GM21786 (cell line): ENCODE results near the gene SPATA45.

Experiments used
- ATAC-seq: cut with Tn5 transposase; IDR thresholded peaks from one replicate; pipeline ENCODE4 v1.9.1; 2021; ENCODE audit not compliant: unreplicated experiment

Gene SPATA45

DNA sequence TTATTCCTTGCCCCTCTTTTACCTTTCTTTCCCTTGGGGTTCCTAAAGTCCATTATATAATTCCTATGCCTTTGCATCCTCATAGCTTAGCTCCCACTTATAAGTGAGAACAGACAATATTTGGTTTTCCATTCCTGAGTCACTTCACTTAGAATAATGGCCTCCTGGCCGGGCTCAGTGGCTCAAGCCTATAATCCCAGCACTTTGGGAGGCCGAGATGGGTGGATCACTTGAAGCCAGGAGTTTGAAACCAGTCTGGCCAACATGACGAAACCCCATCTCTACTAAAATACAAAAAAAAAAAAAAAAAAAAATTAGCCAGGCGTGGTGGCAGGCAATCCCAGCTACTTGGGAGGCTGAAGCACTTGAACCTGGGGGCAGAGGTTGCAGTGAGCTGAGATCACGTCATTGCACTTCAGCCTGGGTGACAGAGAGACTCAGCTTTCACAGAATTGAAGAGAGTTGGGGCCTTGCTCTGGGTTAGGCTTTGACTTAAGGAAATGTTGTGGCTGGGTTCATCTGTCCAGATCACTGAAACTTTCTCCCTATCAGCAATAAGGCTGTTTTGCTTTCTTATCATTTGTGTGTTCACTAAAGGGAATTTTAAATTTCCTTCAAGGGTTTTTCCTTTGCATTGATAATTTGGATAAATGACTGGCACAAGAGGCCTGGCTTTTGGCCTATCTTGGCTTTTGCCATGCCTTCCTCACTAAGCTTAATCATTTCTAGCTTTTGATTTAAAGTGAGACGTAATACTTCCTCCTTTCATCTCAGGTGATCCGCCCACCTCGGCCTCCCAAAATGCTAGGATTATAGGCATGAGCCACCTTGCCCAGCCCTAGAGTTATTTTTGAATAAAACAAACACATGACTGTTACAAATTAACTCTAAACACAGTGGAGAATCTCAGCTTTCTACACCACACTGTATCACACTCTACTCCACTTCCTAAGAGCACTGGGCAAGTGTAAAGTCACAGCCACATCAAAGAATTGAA, 13.9 kb downstream of the SPATA45 start:
- ATAC-seq: peak; percentile 88

DNA sequence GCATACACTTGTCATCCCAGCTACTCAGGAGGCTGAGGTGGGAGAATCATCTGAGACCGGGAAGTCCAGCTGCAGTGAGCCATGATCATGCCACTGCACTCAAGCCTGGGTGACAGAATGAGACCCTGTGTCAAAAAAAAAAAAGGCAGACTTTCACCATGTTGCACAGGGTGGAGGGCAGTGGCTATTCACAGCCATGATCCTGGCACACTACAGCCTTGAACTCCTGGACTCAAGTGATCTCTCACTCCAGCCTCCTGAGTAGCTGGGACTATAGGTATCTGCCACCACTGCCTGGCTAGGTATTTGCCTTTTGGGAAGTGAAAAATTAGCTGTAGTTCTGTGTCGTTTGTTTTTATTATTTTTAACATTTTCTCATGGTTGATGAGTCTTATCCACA, 19.1 kb downstream of the SPATA45 start:
- ATAC-seq: no peak

DNA sequence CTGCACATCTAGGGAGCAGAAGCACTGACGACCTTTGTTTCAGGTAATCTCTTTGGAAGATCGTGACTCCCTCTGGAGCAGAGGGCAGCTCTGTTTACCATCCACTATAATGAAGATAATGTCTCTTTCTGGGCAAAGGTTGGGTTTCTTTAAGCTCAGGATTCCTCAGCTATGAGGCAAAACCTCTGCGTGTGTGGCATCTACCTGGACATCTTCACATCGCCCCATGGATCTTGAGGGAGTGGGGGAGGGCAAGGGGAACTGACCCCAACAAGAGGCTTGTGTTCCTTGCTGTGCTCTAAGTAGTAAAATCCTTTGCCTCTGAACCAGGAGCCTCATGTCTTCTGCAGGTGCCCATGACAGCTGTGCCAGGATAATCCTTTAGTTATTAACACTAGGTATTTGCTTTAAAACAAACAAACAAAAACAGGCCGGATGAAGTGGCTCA, 19.6 kb downstream of the SPATA45 start:
- ATAC-seq: no peak

DNA sequence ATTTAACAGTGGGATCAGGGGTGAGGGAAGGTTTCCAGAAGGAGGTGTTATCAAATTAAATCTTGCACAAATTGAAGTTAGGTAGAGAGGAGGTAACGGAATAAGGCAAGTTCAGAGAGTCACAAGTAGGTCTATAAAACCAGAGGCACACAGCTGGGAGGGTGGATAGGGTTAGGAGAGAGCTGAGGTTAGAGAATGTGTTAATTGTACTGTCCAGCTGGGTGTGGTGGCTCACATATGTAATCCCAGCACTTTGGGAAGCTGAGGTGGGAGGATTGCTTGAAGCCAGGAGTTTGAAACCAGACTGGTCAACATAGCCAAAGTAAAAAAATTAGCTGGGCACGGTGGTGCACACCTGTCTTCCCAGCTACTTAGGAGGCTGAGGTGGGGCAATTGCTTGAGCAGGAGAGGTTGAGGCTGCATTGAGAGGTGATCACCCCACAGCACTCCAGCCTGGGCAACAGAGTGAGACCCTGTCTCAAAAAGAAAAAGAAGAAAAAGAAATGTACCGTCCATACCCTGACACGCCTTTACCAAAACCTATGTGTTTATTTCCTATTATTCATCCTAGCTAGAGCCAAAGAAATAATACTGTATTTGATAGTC, 20.2 kb downstream of the SPATA45 start:
- ATAC-seq: no peak

DNA sequence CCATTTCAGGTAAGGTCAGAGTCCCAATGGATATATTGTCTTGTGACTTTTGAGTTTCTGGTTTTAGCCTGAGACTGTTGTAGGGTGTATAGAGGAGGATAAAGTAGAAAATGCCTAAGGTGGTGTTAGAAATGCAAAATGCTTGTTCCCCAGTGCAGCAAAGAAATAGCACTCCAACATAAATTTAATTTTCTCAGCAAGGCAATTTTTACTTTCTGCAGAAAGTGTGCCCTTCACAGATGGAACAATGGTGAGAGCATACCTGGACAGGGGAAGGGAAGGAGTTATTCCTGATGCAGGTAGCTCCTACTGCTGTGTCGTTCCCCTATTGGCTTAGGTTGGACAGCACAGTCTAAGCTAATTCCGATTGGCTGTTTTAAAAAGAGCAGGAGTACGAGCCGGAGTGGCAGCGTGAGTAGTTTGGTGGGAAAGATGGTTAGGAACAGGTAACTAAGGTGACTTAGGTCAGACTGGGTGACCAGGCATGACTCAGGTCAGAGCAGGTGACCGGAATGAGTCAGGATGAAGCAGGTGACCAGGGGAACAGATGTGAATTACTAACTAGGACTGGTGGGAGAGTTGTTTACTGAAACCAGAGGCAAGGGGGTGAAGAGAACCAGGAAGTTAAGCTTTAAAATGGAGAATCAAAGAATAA, 21.5 kb downstream of the SPATA45 start:
- no peak for ATAC-seq

DNA sequence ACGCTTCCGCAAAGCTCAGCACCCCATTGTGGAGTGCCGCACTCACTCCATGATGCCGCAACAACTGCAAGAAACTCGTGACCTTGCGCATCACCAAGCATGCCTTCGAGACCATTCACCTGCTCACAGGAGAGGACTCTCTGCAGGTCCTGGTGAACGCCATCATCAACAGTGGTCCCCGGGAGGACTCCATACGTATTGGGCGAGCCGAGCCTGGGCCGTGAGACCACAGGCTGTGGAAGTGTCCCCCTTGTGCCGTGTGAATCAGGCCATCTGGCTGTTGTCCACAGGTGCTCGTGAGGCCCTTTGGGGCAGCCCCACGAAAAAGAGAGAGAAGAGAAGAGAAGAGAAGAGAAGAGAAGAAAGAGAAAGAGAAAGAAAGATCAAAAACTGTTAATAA, 23.2 kb downstream of the SPATA45 start:
- ATAC-seq: no peak

DNA sequence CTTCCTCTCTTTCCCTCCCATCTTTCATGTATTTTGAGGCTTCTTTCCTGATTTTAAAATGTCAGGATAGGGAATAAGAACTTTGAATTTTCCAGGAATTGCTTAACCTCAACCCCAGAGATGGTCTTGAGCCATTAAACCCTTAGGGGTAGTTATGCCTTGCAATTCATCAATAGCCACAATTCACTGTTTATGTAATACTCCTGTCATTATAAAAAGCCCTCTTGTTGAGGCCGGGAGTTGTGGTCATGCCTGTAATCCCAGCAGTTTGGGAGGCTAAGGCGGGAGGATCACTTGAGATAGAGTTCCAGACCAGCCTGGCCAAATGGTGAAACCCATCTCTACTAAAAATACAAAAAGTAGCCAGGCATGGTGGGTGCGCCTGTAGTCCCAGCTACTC, 24.5 kb downstream of the SPATA45 start:
- ATAC-seq: no peak

DNA sequence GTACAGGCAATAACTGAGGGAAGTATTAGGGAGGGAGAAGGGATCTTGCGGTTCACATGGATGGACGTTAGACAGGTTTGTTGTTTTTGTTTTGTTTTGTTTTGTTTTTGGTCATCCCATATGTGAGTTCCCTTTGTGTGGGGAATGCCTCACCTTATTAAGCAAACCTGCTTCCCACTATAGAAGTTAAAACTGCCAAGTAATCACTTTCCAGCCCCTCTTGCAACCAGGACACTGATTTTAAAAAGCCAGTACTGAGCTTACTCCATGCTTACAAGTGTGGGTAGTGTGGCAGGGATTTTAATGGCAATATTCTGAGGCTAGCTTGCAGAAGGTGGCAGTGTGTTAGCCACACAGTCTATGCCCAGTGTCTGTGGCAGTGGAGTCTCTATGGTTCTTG, 26.5 kb downstream of the SPATA45 start:
- ATAC-seq: no peak

DNA sequence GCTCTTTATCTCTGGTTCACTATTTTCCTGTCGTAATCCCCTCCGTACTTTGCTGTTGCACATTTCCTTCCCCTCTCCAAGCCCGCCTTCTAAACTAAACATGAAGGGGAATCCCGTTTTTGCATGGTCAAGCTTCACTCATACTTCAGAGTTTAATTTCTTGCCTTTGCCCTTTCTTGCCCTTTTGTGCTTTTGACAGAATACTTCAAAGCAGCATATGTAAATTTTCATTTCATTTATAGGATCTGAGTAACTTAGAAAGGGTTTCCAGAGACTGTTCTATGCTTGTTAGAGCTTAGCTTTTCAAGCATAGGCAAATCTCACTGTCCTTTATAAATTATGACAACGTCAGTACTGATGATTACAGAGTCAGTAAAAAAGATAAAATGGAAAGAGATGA, 27.7 kb downstream of the SPATA45 start:
- ATAC-seq: peak; percentile 84

DNA sequence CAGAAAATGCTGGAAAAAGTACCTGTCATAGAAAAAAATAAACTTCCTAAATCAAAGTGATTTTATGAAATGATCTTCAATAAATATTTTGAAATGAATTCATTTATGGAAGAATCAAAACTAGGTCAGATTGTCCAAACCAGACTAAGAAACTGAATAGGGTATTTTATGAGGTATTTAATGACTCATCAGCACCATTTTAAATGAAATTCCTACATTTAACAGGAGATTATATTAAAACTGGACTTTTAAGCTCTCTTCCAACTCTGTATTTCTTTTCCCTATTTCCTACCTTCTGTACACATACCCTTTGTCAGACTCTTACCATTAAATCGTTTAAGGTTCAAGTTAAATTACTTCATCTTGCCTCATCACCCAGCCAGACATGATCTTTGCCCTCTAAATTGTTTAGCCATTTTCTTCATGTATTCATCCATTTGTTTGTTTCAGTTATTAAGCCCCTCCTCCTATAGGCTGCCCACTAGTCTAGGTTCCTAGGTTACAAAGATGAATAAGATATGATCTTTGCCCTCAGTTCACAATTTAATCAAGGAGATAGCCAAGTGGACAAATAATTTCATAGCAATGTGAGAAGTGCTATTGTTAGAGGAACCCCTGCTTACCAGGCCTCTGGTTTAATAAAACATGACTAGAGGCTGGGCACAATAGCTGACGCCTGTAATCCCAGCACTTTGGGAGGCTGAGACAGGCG, 30.7 kb downstream of the SPATA45 start:
- no peak for ATAC-seq

DNA sequence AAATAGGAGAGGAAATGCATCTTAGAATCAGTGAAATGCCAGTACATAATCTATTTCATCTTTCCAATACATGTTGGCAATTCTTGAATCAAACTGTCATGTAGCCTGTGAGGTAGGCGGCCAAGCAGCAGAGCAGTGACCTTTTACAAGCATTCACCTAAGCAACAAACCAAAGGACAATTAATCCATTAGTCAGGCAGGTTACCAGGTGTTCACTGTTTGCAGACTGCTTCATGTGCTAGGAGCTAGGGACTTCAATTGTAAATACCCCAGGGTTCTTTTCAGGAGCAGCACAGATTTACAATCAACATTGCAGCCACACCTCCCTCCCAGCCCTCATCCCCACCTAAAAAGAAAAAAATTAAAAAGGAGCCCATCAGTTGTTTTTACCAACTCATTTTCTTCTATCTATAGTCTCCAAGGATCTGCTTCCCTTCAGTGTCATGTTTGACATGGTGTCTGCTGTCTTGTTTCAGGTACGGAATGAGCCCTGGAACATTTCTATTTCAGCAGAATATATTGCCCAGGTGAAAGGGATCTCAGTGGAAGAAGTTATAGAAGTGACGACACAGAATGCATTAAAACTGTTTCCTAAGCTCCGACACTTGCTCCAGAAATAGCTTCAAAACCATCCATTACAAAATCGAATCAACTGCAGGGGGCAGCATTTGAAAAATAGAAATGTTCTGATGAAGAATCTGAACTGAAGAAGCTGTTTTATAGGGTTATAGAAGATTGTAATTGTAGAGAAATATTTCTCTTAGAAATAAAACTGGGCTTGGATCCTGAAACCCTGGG, 32.7 kb downstream of the SPATA45 start:
- ATAC-seq: no peak

DNA sequence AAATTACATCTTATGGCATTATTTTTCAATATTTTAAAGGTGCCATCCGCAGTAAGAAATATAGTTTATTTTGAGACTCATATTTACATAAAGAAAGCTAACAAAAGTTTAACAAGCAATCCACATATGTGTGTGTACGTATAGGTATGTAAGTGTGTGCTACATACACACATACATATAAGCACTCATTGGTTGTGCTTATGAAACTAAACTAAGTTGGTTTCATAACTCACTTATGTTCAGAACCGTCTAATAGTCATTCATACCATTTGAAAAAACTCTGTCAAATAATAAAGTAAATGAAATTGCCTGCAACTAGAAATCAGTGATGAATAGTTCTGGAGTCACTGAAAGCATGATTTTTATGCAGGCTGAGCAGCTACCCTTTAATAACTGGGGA, 41.7 kb downstream of the SPATA45 start:
- ATAC-seq: no peak

DNA sequence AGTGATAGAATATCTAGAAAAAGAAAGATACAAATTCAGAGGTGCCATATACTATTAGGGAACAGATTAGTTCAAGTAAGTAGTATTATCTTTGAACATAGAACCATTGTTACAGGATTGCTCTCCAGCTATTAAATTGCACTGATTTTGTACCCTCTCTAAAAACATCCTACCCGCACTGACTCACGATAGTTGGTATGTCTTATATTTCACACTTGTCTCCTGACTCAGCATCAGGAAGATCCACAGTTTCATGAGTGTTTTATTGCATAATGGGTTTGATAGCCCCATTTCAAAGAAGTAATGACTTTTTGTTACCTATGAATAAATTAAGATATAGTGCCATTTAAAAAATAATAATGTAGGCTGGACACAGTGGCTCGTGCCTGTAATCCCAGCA, 49.8 kb downstream of the SPATA45 start:
- ATAC-seq: no peak

DNA sequence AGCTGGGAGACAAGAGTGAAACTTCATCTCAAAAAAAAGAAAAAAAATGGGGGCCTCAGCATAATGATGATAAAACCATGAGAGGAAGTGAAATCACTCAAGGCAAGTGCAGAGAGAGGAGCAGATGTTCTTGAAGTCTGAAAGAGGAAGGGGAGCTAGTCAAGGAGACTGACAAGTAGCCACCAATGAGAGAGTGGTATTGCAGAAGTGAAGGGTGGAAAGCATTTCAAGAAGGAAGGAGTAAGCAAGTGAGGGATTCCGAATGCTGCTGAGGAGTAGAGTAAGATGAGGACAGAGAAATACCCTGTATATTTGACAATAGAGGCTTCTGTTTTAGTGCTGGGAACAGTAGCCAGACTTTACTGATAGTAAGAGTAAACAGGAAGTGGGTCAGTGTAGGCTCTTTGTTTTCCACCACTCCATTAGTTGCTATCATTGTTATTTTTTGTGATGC, 52.9 kb downstream of the SPATA45 start:
- ATAC-seq: peak; percentile 81

DNA sequence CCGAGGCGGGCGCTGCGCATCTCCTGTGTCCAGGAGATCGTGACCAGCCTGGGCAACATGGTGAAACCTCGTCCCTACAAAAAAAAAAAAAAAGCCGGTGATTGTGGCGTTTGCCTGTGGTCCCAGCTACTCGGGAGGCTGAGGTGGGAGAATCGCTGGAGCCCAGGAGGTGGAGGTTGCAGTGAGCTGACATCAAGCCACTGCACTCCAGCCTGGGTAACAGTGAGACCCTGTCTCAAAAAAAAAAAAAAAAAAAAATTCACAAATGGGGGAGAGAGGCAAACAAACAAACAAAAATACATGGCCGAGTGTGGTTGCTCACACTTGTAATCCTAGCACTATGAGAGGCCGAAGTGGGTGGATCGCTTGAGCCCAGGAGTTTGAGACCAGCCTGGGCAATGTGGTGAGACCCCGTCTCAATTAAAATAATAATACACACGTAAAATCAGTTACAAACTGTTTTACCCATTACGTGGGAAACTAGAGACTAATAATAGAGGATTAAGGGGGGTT, 55.0 kb downstream of the SPATA45 start:
- no peak for ATAC-seq

DNA sequence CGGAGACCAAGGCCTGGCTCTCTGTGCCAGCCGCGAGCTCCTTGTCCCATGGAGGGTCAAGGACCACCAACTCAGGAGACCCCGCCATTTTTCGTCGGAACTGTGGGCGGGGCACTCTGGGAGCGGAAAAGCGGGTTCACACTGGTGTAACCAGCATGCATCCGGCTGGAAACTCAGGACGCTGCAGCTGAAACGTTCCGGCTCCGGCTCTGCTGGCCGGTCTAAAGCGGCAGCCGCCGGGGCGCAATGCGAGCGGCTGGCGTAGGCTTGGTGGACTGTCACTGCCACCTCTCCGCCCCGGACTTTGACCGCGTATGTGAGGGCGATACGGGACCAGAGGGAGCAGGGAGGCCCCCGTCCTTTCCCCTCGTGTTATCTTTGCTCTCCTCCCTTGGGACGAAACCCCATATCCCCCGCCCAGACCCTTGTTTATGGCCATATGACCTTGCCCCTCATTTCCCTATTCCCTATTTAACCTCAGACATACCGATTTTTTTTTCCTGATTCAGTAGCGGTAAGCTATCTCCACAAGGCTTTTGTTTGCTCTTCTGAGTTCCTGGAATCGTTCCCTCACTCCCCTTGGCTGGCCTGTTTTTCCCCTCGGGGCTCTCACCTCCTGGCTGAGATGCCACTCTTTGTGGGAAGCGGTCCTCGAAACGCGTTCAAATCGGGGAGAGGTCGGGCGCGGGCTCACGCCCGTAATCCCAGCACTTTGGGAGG, 55.6 kb downstream of the SPATA45 start, which contains the start of the genes NSL1 and TATDN3:
Gene NSL1, minus strand, starts transcription at position 102 of the 720 bp plus-strand sequence. Its CDS starts 14 bp downstream, at position 88.
Gene TATDN3, plus strand, starts transcription at position 219 of the 720 bp plus-strand sequence. Its CDS starts 28 bp downstream, at position 247.
- peak; percentile 58 for ATAC-seq

DNA sequence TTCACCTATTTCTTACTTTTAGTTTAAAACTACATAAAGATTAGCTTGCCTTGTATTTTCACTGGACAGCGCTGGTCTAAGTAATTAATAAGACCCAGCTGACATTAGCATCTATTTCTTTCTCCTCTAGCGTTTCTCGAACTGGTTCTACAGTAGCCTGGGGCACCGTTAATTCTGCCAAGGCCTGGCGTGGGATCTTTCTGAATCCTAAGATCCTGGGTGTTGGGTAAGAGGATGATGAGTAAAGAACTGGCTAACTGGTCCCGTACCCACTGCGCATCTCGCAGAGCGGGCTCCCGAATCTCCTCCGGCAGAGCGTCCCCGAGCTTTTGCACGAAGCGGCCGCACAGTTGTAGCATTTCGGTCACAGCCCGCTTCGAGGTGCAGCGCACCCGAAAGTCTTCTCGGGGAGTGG, 56.2 kb downstream of the SPATA45 start:
- peak; percentile 13 for ATAC-seq

DNA sequence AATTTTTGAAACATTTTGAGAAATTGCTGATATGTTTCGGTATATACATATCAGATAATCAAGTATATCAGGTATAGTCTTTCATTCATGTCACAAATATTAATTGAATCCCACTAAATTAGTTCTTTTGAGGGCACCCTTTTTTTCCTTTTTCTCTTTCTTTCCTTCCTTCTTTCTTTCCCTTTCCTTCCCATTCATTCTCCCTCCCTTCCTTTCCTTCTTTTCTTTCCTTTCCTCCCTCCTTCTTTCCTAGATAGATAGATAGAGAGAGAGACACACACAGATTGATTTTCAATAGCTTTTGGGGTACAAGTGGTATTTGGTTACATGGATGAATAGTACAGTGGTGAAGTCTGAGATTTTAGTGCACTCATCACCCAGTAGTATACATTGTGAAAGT, 61.6 kb downstream of the SPATA45 start:
- ATAC-seq: no peak

DNA sequence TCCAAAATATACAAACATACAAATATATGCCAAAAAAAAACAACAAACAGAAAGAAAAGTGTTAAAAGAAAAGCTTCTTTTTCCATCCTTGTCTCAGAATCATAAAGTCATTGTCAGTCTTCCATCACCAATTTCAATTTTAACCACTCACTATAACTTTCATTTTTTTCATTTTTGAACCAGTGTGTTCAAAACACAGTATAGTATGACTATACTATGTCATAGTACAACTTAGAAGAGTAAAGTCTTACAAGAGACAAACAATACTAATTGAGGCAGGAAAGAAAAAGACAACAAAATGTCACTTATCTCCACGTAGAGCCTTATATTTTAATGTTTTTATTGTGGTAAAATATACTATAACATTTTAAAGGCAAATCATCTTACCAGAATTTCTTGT, 63.5 kb downstream of the SPATA45 start:
- no peak for ATAC-seq
